Measurements from ENCODE around the gene STUB1.
A peak's percentile ranks its signal among the peaks of the same experiment; 100 is the strongest.

STUB1 gene

GRCh38 chr16:633336-634050, 46.7 kb upstream of the STUB1 start:
- Histone ChIP-seq H3K27ac (no peak overlapping the region), H3K79me2 (no peaks in the 10 kb centered on the region), H3K9ac (no peak overlapping the region), H3K27me3 (ENCODE audit: control insufficient read depth, insufficient read depth, low read length) (peaks cover 3% of the 10 kb centered on the region), H3K4me3 (ENCODE audit: low read depth, low read length) (no peak overlapping the region), H3K36me3 (ENCODE audit: control insufficient read depth, insufficient read depth, low read length) (no peaks in the 10 kb centered on the region), H3K4me1 (peaks cover 2% of the 10 kb centered on the region), H3K4me2 (ENCODE audit: low read length) (no peak overlapping the region), H3K9me3 (ENCODE audit: control insufficient read depth, low read length) (no peaks in the 10 kb centered on the region), H2AFZ (no peak overlapping the region)
- TF ChIP-seq CTCF (IDR thresholded peaks at IDR 0.05) = no peak

GRCh38 chr16:634051-634670, 46.0 kb upstream of the STUB1 start:
- peaks cover 2% of the 10 kb centered on the region for H3K4me1 ChIP-seq
- no peak overlapping the region for H3K27ac ChIP-seq
- H3K4me3 ChIP-seq (ENCODE audit: low read depth, low read length) = no peak overlapping the region
- H3K79me2 ChIP-seq = no peaks in the 10 kb centered on the region
- H3K9me3 ChIP-seq (ENCODE audit: control insufficient read depth, low read length) = no peaks in the 10 kb centered on the region
- no peak overlapping the region for H3K4me2 ChIP-seq (ENCODE audit: low read length)
- no peak overlapping the region for H2AFZ ChIP-seq
- TF ChIP-seq CTCF (IDR thresholded peaks at IDR 0.05) = no peak
- no peaks in the 10 kb centered on the region for H3K36me3 ChIP-seq (ENCODE audit: control insufficient read depth, insufficient read depth, low read length)
- no peak overlapping the region for H3K9ac ChIP-seq
- H3K27me3 ChIP-seq (ENCODE audit: control insufficient read depth, insufficient read depth, low read length) = peaks cover 3% of the 10 kb centered on the region

GRCh38 chr16:634996-635395, 45.2 kb upstream of the STUB1 start:
- Histone ChIP-seq H3K27ac (no peak overlapping the region), H3K27me3 (ENCODE audit: control insufficient read depth, insufficient read depth, low read length) (peaks cover 3% of the 10 kb centered on the region), H3K36me3 (ENCODE audit: control insufficient read depth, insufficient read depth, low read length) (no peaks in the 10 kb centered on the region), H3K4me3 (ENCODE audit: low read depth, low read length) (peak overlapping the region; percentile 100), H3K4me1 (peaks cover 2% of the 10 kb centered on the region), H3K4me2 (ENCODE audit: low read length) (peak overlapping the region; percentile 100), H3K9me3 (ENCODE audit: control insufficient read depth, low read length) (no peaks in the 10 kb centered on the region), H3K9ac (no peak overlapping the region), H3K79me2 (no peaks in the 10 kb centered on the region), H2AFZ (no peak overlapping the region)
- TF ChIP-seq CTCF (IDR thresholded peaks at IDR 0.05) = no peak

GRCh38 chr16:635573-636205, 44.5 kb upstream of the STUB1 start:
- peak overlapping the region; percentile 91 for H3K27ac ChIP-seq
- peaks cover 2% of the 10 kb centered on the region for H3K4me1 ChIP-seq
- peaks cover 3% of the 10 kb centered on the region for H3K27me3 ChIP-seq (ENCODE audit: control insufficient read depth, insufficient read depth, low read length)
- peak overlapping the region; percentile 47 for H3K9ac ChIP-seq
- peak overlapping the region; percentile 94 for H2AFZ ChIP-seq
- peak overlapping the region; percentile 100 for H3K4me2 ChIP-seq (ENCODE audit: low read length)
- peak overlapping the region; percentile 100 for H3K4me3 ChIP-seq (ENCODE audit: low read depth, low read length)
- no peaks in the 10 kb centered on the region for H3K9me3 ChIP-seq (ENCODE audit: control insufficient read depth, low read length)
- TF ChIP-seq CTCF (IDR thresholded peaks at IDR 0.05) = no peak
- no peaks in the 10 kb centered on the region for H3K79me2 ChIP-seq
- no peaks in the 10 kb centered on the region for H3K36me3 ChIP-seq (ENCODE audit: control insufficient read depth, insufficient read depth, low read length)
